Ramos (cell line): ENCODE measurements around the gene HOXA11.

Experiments used
- in situ Hi-C: fragments of 300-500 bp; cut with MboI; formaldehyde crosslinking; loops from one replicate; pipeline ENCODE4 v1.14.3; 2022; ENCODE audit warnings: low sequenced_read_pairs; ENCODE audit not compliant: unreplicated experiment

Gene HOXA11

GRCh38 chr7:27172823-27173510, 12.1 kb downstream of the HOXA11 start:
- in situ Hi-C loops: loop anchor here (25.0 kb wide), 2 partner anchors 1111 to 1286 kb away; no protein-coding TSS in a partner anchor

- in situ Hi-C loops: loop anchor here (25.0 kb wide), 2 partner anchors 1110 to 1285 kb away; no protein-coding TSS in a partner anchor
Observed at GRCh38 chr7:27172315-27172774, 12.7 kb downstream of the HOXA11 start.

- in situ Hi-C loops: loop anchor here (25.0 kb wide), 2 partner anchors 1109 to 1284 kb away; no protein-coding TSS in a partner anchor
Observed at GRCh38 chr7:27171637-27172314, 13.3 kb downstream of the HOXA11 start.

GRCh38 chr7:27171325-27171636, 13.8 kb downstream of the HOXA11 start:
- in situ Hi-C loops: loop anchor here (25.0 kb wide), 2 partner anchors 1109 to 1284 kb away; no protein-coding TSS in a partner anchor

GRCh38 chr7:27170426-27171324, 14.4 kb downstream of the HOXA11 start:
- in situ Hi-C loops: loop anchor here (25.0 kb wide), 2 partner anchors 1108 to 1283 kb away; no protein-coding TSS in a partner anchor

- in situ Hi-C loops: loop anchor here (25.0 kb wide), 2 partner anchors 1108 to 1283 kb away; no protein-coding TSS in a partner anchor
Observed at GRCh38 chr7:27169658-27170425, 15.2 kb downstream of the HOXA11 start.

GRCh38 chr7:27168265-27168947, 16.6 kb downstream of the HOXA11 start:
- in situ Hi-C loops: loop anchor here (25.0 kb wide), 2 partner anchors 1106 to 1281 kb away; no protein-coding TSS in a partner anchor

- in situ Hi-C loops: loop anchor here (25.0 kb wide), 2 partner anchors 1106 to 1281 kb away; no protein-coding TSS in a partner anchor
Observed at GRCh38 chr7:27167916-27168264, 17.1 kb downstream of the HOXA11 start.

- in situ Hi-C loops: loop anchor here (25.0 kb wide), 2 partner anchors 1105 to 1280 kb away; no protein-coding TSS in a partner anchor
Observed at GRCh38 chr7:27166531-27167505, 18.2 kb downstream of the HOXA11 start.

GRCh38 chr7:27165996-27166530, 19.0 kb downstream of the HOXA11 start:
- in situ Hi-C loops: loop anchor here (25.0 kb wide), 2 partner anchors 1104 to 1279 kb away; no protein-coding TSS in a partner anchor

GRCh38 chr7:27165089-27165995, 19.7 kb downstream of the HOXA11 start, which contains the start of gene HOXA9:
Gene HOXA9 (minus strand): TSS chr7:27165537. CDS start chr7:27165457, 80 bp downstream.
- in situ Hi-C loops: loop anchor here (25.0 kb wide), 2 partner anchors 1103 to 1278 kb away; no protein-coding TSS in a partner anchor

GRCh38 chr7:27164367-27165088, 20.5 kb downstream of the HOXA11 start:
- in situ Hi-C loops: loop anchor here (25.0 kb wide), 2 partner anchors 1102 to 1277 kb away; no protein-coding TSS in a partner anchor

- in situ Hi-C loops: loop anchor here (25.0 kb wide), 2 partner anchors 1102 to 1277 kb away; no protein-coding TSS in a partner anchor
Observed at GRCh38 chr7:27164045-27164366, 21.0 kb downstream of the HOXA11 start.

- in situ Hi-C loops: loop anchor here (25.0 kb wide), 2 partner anchors 1101 to 1276 kb away; no protein-coding TSS in a partner anchor
Observed at GRCh38 chr7:27163288-27164044, 21.6 kb downstream of the HOXA11 start.
